GM21825 (cell line): ENCODE results near the gene ZBTB20.
"Not testable (repeated sequence)": the region's sequence is repeated elsewhere in the genome, so short reads cannot be mapped to it uniquely, and the experiment has no call there.

Experiments used
- ATAC-seq: cut with Tn5 transposase; IDR thresholded peaks from one replicate; pipeline ENCODE4 v1.9.1; 2021; ENCODE audit warnings: mild to moderate bottlenecking, moderate library complexity; ENCODE audit not compliant: unreplicated experiment

ZBTB20 gene

GRCh38 chr3:115148142-115148790 is 1.2 kb upstream of the ZBTB20 start:
- ATAC-seq, result no peak

- ATAC-seq, result peak; percentile 78
Measured at GRCh38 chr3:115147329-115148141, 447 bp upstream of the ZBTB20 start.

DNA sequence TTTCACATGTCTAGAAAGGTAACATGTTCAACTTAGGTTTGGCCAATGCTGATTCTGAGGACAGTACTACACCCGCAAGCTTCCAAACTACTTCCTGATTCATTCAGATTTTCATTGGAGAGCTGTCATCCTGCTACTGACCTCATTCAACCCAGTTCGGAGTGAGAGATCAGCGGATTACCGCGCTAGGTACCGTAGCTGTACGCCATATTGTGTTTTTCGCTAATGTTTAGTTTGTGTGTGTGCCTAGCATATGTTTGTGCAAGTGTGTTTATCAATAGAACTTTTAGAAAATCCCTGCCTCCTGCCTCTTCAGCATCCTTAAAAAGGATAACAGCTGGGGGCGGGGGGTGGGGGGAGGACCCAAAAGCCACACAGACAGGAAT is 1.1 kb downstream of the ZBTB20 start:
- ATAC-seq, result no peak

GRCh38 chr3:115141033-115141757 is 5.9 kb downstream of the ZBTB20 start:
- ATAC-seq, result peak; percentile 62

- ATAC-seq, result no peak
Measured at GRCh38 chr3:115139072-115139471, 8.0 kb downstream of the ZBTB20 start.

GRCh38 chr3:115134648-115135347 is 12.3 kb downstream of the ZBTB20 start:
- no peak for ATAC-seq

GRCh38 chr3:115127208-115127607 is 19.9 kb downstream of the ZBTB20 start:
- ATAC-seq, result no peak

- no peak for ATAC-seq
Measured at GRCh38 chr3:115120597-115120996, 26.5 kb downstream of the ZBTB20 start.

GRCh38 chr3:115113367-115113766 is 33.7 kb downstream of the ZBTB20 start:
- no peak for ATAC-seq

DNA sequence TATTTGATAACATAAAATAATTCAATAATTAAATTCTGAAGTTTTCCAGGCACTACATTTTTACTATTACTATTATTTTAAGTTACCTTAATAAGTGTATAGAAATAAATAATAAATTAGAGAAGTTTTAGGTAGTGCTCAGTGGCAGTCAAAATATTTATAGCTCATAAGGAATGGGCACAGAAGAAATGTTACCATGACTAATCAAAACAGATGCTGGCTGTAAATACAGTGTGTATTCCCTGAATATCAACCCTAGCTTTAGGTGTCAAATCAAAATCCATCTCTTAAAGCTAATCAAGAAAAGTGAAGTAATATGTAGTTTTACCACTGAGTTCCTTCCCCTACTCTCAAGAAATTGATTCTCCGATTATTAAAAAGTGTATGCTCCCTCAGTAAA is 35.5 kb downstream of the ZBTB20 start:
- no peak for ATAC-seq

DNA sequence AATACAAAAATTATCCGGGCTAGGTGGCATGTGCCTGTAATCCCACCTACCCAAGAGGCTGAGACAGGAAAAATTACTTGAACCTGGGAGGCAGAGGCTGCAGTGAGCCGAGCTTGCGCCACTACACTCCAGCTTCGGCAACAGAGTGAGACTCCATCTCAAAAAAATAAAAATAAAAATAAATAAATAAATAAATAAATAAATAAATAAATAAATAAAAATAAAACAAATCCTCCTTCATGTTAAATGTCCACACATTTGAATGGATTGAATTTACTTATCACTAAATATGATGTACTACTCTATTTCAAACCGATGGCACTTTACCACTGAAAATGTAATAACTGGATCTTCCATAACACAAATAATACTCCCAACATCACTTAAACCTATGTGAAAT is 36.3 kb downstream of the ZBTB20 start:
- no peak for ATAC-seq

DNA sequence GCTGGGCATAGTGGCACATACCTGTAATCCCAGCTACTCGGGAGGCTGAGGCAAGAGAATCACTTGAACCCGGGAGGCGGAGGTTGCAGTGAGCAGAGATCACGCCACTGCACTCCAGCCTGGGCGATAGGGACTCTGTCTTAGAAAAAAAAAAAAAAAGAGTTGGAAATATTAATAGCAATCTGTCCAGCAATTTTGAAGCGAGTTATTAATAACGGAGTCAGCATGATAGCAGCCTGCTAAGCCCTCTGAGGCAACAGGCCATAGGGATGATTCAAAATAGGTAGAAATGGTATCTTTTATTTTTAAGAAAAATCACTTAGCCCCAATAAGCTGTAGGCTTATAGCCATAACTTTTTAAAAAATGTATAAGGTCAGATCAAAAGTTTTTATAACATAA is 37.0 kb downstream of the ZBTB20 start:
- ATAC-seq, result not testable (repeated sequence)

GRCh38 chr3:115108614-115109013 is 38.5 kb downstream of the ZBTB20 start:
- no peak for ATAC-seq

- no peak for ATAC-seq
Measured at GRCh38 chr3:115102046-115102445, 45.0 kb downstream of the ZBTB20 start.

DNA sequence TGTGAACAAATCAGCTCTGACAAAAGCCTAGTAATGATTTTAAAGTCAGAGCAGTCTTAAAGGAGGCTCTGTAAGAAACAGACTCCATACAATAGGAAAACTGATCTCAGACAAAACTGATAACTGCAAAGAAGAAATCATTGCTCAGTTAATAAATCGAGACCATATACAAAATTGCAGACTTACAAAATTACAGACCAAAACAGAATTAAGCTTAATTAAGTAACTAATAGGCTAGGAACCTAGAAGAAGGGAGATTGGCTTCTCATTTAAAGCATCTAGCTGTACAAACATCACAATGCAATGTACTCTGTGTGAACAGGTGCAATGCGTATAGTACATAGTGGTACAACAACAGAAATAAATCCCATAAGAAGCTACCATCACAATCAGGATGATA is 46.3 kb downstream of the ZBTB20 start:
- ATAC-seq, result no peak

DNA sequence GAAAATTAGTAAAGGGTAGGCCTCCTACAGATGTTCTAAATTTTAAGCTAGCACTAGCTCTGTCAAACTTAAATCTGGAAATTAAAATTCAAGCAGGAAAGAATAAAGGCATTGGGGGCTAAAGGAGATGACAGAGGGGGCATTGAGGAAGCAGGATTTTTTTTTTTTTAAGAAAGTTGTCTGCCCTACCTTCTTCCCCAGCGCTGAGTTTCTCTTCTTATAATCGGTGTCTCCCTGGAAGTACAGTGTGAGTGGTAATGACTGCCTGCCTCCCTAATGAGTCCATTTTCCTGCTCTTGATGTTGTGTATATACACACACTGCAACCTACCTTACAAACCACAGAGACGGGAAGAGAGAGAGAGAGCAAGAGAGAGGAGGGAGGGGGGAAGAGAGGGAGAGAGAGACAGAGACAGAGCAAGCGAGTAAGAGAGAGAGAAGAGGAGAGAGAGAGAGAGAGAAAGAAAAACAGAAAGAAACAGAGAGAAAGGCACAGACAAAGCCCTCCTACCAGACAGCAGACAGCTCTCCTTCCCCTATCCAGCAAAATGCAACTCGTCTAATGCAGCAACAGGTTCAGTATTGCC is 47.0 kb downstream of the ZBTB20 start:
- ATAC-seq, result peak; percentile 90

DNA sequence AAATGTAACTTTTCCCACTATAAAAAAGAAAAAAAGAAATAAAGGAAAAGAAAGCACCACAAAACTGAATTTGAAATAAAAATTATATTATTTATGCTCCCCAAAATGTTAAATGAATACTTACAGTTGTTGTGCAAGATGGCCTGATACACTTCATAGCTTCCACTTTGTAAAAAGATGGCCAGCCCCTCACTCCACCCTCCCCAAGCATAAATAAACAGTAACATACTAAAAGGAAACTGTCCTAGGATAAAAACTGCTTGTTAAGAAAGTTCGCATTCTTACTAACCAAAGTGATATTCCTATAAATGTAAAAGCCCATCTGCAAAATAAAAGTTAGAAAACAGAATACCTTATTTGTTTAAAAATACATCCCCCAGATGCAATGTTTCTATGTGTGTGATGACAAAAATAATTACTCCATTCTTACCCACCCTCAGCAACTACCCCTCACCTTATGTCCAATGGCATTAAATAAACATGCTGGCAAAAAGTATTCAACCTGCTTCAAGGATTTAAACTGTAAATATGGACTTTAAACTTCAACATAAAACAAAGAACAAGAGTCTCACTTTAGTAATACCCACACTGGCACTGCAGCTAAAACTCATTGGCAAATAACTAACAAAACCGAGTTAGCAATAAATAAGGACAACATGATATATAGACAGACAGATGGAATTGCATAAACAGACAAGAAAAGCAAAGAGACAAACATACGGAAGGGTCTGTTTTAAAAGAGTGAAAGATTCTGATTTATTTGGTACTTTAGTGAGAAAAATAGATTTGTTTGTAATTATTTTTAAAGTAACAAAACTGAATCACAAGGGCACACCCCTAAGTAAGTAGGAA is 47.7 kb downstream of the ZBTB20 start:
- no peak for ATAC-seq

DNA sequence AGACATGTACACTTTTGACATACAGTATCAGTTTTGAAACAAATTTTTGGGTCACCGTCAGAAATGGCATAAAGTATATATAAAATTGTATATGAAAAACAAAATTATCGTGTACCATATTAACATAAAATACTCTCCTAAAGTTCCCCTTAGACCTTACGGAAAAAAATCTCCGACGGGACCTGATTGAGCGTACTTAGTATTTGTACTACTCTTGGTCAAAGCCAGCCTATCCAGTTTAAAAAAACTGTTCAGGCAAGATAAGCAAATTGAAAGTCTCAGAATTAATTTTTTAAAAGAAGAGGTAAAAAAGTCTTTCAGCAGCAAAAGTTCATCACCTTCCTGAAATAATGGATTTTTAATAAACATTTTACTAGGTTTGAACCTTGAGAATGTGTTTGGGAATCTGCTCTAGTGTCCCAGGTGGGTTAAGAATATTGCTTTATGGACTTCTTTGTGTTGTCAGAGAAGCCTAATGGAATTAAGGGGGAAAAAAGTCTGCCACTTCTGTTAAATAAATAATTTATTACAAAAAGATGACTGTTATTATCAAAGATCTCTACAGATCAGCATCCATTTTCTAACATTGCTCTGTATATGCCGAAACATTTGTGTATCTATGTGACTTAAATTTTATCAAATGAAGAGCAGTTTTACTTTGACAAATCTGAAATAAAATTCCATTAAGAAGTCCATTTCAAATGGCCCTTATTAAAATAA is 48.6 kb downstream of the ZBTB20 start:
- no peak for ATAC-seq

DNA sequence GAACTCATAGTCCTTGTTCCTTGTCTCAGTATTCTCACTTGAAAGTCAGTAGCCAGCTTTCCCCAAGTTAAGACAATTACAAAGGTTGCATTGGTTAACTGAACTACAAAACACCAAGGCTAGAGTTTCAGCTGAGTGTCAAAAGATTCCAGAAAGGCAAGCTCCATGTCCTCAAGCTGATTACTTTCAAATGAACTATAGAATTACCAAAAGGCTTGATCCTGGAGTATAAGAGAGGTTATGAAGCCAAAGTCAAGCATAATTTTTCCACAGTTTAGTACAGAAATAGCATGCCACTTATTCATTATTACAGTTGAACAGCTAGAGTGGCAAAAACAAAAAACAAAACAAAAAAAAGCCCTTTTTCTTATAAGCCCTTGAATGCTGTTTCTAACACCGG is 51.9 kb downstream of the ZBTB20 start:
- ATAC-seq, result no peak
